Tongue (tissue), 2 donors: ENCODE data around the gene SORBS1. TPM values are rescaled to one million over a fixed set of nuclear protein-coding genes. Genes with fewer than 3 reads are reported as not detected.

ENCODE experiments used
- DNase-seq: peaks from one replicate; pipeline ENCODE4 v3.0.0-alpha.2; 2015
- total RNA-seq: library from RNA; depleted of rRNA; stranded (reverse); fragments of >200 nt; gene quantifications from one replicate; pipeline ENCODE4 v1.2.3, GENCODE V29; 2014

Gene SORBS1
- total RNA-seq, 1 donor from 2014 or later, result 74.8 TPM

GRCh38 chr10:95312986-95313495, 248.1 kb downstream of the SORBS1 start:
- no peak for DNase-seq

GRCh38 chr10:95312257-95312656, 248.9 kb downstream of the SORBS1 start:
- no peak for DNase-seq

- no peak for DNase-seq
These were observed 251.2 kb downstream of the SORBS1 start for GRCh38 chr10:95309958-95310357.

- no peak for DNase-seq
These were observed 252.5 kb downstream of the SORBS1 start for GRCh38 chr10:95308389-95309302.

GRCh38 chr10:95306851-95307250, 254.3 kb downstream of the SORBS1 start:
- DNase-seq, result no peak

- no peak for DNase-seq
These were observed 254.9 kb downstream of the SORBS1 start for GRCh38 chr10:95306318-95306650.

- DNase-seq, result no peak
These were observed 255.4 kb downstream of the SORBS1 start for GRCh38 chr10:95305606-95306317.

- no peak for DNase-seq
These were observed 256.2 kb downstream of the SORBS1 start for GRCh38 chr10:95304976-95305375.

GRCh38 chr10:95304463-95304862, 256.7 kb downstream of the SORBS1 start:
- no peak for DNase-seq

- DNase-seq, result no peak
These were observed 257.2 kb downstream of the SORBS1 start for GRCh38 chr10:95303950-95304349.

- no peak for DNase-seq
These were observed 257.6 kb downstream of the SORBS1 start for GRCh38 chr10:95303535-95303934.

GRCh38 chr10:95300022-95300539, 261.1 kb downstream of the SORBS1 start:
- DNase-seq, result no peak

- DNase-seq, result no peak
These were observed 263.8 kb downstream of the SORBS1 start for GRCh38 chr10:95297402-95297801.

- DNase-seq, result no peak
These were observed 264.4 kb downstream of the SORBS1 start for GRCh38 chr10:95296764-95297163.

- peak; percentile 60 for DNase-seq
These were observed 266.0 kb downstream of the SORBS1 start for GRCh38 chr10:95295031-95295755.

- DNase-seq, result no peak
These were observed 267.5 kb downstream of the SORBS1 start for GRCh38 chr10:95293631-95294030.

GRCh38 chr10:95291365-95292039, 269.7 kb downstream of the SORBS1 start:
- DNase-seq, result no peak

GRCh38 chr10:95290461-95291364, 270.5 kb downstream of the SORBS1 start, which contains the start of gene PDLIM1:
PDLIM1 (minus strand) TSS chr10:95291003; CDS start chr10:95290915, 88 bp downstream.
- DNase-seq, result peak; percentile 66

- DNase-seq, result no peak
These were observed 271.2 kb downstream of the SORBS1 start for GRCh38 chr10:95289921-95290421.
